Astrocyte (in vitro differentiated cells and primary cell): ENCODE data around the gene TSC2. TPM values are rescaled to one million over a fixed set of nuclear protein-coding genes. Genes with fewer than 3 reads are reported as not detected.

Experiments
- DNase-seq: peaks from one replicate; pipeline ENCODE4 v3.0.0-alpha.2; 2010; ENCODE audit warnings: low read depth
- FAIRE-seq: peaks from 2 replicates; lab custom pipeline; 2011; peaks lifted over from hg19 to GRCh38; lab: Jason Lieb, UNC
- H2AFZ ChIP-seq: 2 replicates; pipeline ENCODE4 v1.6.0; 2012; ENCODE audit warnings: low read depth, low read length, inconsistent platforms
- H3K27ac ChIP-seq: 2 replicates; pipeline ENCODE4 v1.5.1; 2011; ENCODE audit warnings: low read depth, low read length, inconsistent platforms
- H3K27me3 ChIP-seq: 2 replicates; pipeline ENCODE4 v1.6.0; 2011; ENCODE audit warnings: low read length, inconsistent platforms; ENCODE audit not compliant: insufficient read depth
- H3K36me3 ChIP-seq: 2 replicates; pipeline ENCODE4 v1.5.1; 2011; ENCODE audit warnings: low read length, inconsistent platforms; ENCODE audit not compliant: insufficient read depth
- H3K4me1 ChIP-seq: 2 replicates; pipeline ENCODE4 v1.5.1; 2011; ENCODE audit warnings: low read length, inconsistent platforms; ENCODE audit not compliant: insufficient read depth
- H3K4me2 ChIP-seq: 2 replicates; pipeline ENCODE4 v1.6.0; 2012; ENCODE audit warnings: low read length, inconsistent platforms
- H3K4me3 ChIP-seq: 2 replicates; pipeline ENCODE4 v1.5.1; 2011; ENCODE audit warnings: low read depth, mild to moderate bottlenecking, low read length, inconsistent platforms; ENCODE audit not compliant: insufficient read depth
- H3K79me2 ChIP-seq: 2 replicates; pipeline ENCODE4 v1.6.0; 2012; ENCODE audit warnings: mild to moderate bottlenecking, low read length, inconsistent platforms; ENCODE audit not compliant: insufficient read depth
- H3K9ac ChIP-seq: 2 replicates; pipeline ENCODE4 v1.6.0; 2012; ENCODE audit warnings: mild to moderate bottlenecking, low read length, inconsistent platforms
- H3K9me3 ChIP-seq: 2 replicates; pipeline ENCODE4 v1.5.1; 2012; ENCODE audit warnings: low read depth, mild to moderate bottlenecking, low read length, inconsistent platforms; ENCODE audit not compliant: insufficient read depth
- H4K20me1 ChIP-seq: 2 replicates; pipeline ENCODE4 v1.6.0; 2012; ENCODE audit warnings: low read length, inconsistent platforms; ENCODE audit not compliant: insufficient read depth
- H3K27ac Mint-ChIP-seq: one replicate; pipeline ENCODE4 v1.8.0; 2021; ENCODE audit warnings: mild to moderate bottlenecking, mixed read lengths; ENCODE audit not compliant: unreplicated experiment
- H3K27me3 Mint-ChIP-seq: one replicate; pipeline ENCODE4 v1.8.0; 2021; ENCODE audit warnings: low read depth, mixed read lengths; ENCODE audit not compliant: unreplicated experiment
- H3K36me3 Mint-ChIP-seq: one replicate; pipeline ENCODE4 v1.8.0; 2021; ENCODE audit warnings: low read depth, mixed read lengths; ENCODE audit not compliant: unreplicated experiment
- H3K4me1 Mint-ChIP-seq: one replicate; pipeline ENCODE4 v1.8.0; 2021; ENCODE audit warnings: low read depth, mixed read lengths; ENCODE audit not compliant: unreplicated experiment
- H3K4me3 Mint-ChIP-seq: one replicate; pipeline ENCODE4 v1.8.0; 2021; ENCODE audit warnings: mild to moderate bottlenecking, moderate library complexity, mixed read lengths; ENCODE audit not compliant: unreplicated experiment
- H3K9me3 Mint-ChIP-seq: one replicate; pipeline ENCODE4 v1.8.0; 2021; ENCODE audit warnings: mild to moderate bottlenecking, mixed read lengths; ENCODE audit not compliant: unreplicated experiment
- EZH2 ChIP-seq: IDR thresholded peaks from 2 replicates; pipeline ENCODE4 v1.6.1; 2012; ENCODE audit warnings: mild to moderate bottlenecking, low read length, inconsistent platforms; ENCODE audit not compliant: insufficient read depth
- total RNA-seq: library from RNA; stranded (reverse); gene quantifications from 2 replicates; pipeline ENCODE4 v1.2.1, GENCODE V29; 2021
- TF ChIP-seq, protein P1 (sequence below): IDR thresholded peaks from 2 replicates; pipeline ENCODE4 v1.5.1; 2011; ENCODE audit warnings: low read depth, mild to moderate bottlenecking, inconsistent platforms, low read length, moderate library complexity; ENCODE audit not compliant: insufficient read depth

The TSC2 gene
- total RNA-seq, 1 donor from 2014 or later: 89.5 TPM

GRCh38 chr16:2082983-2083364 is 35.2 kb downstream of the TSC2 start:
- H3K4me3 ChIP-seq: no peak overlapping the region
- no peak overlapping the region for H3K4me2 ChIP-seq
- FAIRE-seq (no peak), DNase-seq (no peak)
- Mint-ChIP-seq H3K27ac (no peak overlapping the region), H3K4me1 (no peaks in the 10 kb centered on the region), H3K36me3 (peaks cover 5% of the 10 kb centered on the region), H3K9me3 (no peaks in the 10 kb centered on the region), H3K4me3 (no peak overlapping the region), H3K27me3 (no peaks in the 10 kb centered on the region)
- H3K9ac ChIP-seq: no peak overlapping the region
- H4K20me1 ChIP-seq: peaks cover under 1% of the 10 kb centered on the region
- no peaks in the 10 kb centered on the region for H3K79me2 ChIP-seq
- H3K9me3 ChIP-seq: no peaks in the 10 kb centered on the region
- no peak overlapping the region for H3K27ac ChIP-seq
- H3K36me3 ChIP-seq: no peaks in the 10 kb centered on the region
- no peaks in the 10 kb centered on the region for H3K27me3 ChIP-seq
- H3K4me1 ChIP-seq: no peaks in the 10 kb centered on the region
- no peak overlapping the region for H2AFZ ChIP-seq
- TF ChIP-seq, protein P1, sequence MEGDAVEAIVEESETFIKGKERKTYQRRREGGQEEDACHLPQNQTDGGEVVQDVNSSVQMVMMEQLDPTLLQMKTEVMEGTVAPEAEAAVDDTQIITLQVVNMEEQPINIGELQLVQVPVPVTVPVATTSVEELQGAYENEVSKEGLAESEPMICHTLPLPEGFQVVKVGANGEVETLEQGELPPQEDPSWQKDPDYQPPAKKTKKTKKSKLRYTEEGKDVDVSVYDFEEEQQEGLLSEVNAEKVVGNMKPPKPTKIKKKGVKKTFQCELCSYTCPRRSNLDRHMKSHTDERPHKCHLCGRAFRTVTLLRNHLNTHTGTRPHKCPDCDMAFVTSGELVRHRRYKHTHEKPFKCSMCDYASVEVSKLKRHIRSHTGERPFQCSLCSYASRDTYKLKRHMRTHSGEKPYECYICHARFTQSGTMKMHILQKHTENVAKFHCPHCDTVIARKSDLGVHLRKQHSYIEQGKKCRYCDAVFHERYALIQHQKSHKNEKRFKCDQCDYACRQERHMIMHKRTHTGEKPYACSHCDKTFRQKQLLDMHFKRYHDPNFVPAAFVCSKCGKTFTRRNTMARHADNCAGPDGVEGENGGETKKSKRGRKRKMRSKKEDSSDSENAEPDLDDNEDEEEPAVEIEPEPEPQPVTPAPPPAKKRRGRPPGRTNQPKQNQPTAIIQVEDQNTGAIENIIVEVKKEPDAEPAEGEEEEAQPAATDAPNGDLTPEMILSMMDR: no peak
- TF ChIP-seq EZH2: no peak

- no peaks in the 10 kb centered on the region for H3K27me3 ChIP-seq
- no peak overlapping the region for H3K4me3 Mint-ChIP-seq
These were observed 35.6 kb downstream of the TSC2 start for GRCh38 chr16:2083409-2083808.

More at GRCh38 chr16:2083409-2083808, 35.6 kb downstream of the TSC2 start:
- Histone ChIP-seq H4K20me1 (peaks cover 5% of the 10 kb centered on the region), H3K4me1 (no peaks in the 10 kb centered on the region), H3K4me3 (no peak overlapping the region), H3K9ac (no peak overlapping the region), H3K36me3 (no peaks in the 10 kb centered on the region), H3K4me2 (no peak overlapping the region), H3K27ac (no peak overlapping the region), H2AFZ (no peak overlapping the region), H3K79me2 (no peaks in the 10 kb centered on the region), H3K9me3 (no peaks in the 10 kb centered on the region)
- peaks cover 6% of the 10 kb centered on the region for H3K36me3 Mint-ChIP-seq
- DNase-seq (no peak), FAIRE-seq (no peak)
- no peak overlapping the region for H3K27ac Mint-ChIP-seq
- TF ChIP-seq EZH2: no peak
- TF ChIP-seq, protein P1: no peak
- no peaks in the 10 kb centered on the region for H3K4me1 Mint-ChIP-seq
- H3K9me3 Mint-ChIP-seq: no peaks in the 10 kb centered on the region
- H3K27me3 Mint-ChIP-seq: no peaks in the 10 kb centered on the region
